HepG2 (cell line): ENCODE measurements around the gene HAGHL. TPM values are rescaled to one million over a fixed set of nuclear protein-coding genes. Genes with fewer than 3 reads are reported as not detected.
A peak's percentile ranks its signal among the peaks of the same experiment; 100 is the strongest.

ENCODE experiments used
- AGO2 ChIP-seq: fragments of 200-400 bp; formaldehyde crosslinking; optimal IDR thresholded peaks from 2 replicates; pipeline ENCODE3; 2017; ENCODE audit warnings: mild to moderate bottlenecking, low read depth, low read length, moderate library complexity
- BHLHE40 ChIP-seq: IDR thresholded peaks from 2 replicates; pipeline ENCODE4 v1.6.1; 2011; ENCODE audit warnings: low read length, improper control_type of control experiment
- BRD4 ChIP-seq: sonication (generic); formaldehyde crosslinking; IDR thresholded peaks from 2 replicates; pipeline ENCODE4 v1.4.0; 2020; ENCODE audit warnings: missing genetic modification reagents
- HCFC1 ChIP-seq: fragments of 150-350 bp; IDR thresholded peaks from 2 replicates; pipeline ENCODE4 v1.6.1; 2014; ENCODE audit warnings: low read depth, low read length
- HMGXB4 ChIP-seq, 2 experiments: sonication (generic) in 1 of 2; formaldehyde crosslinking in 1 of 2; IDR thresholded peaks; 2 replicates each; pipeline versions ENCODE4 v1.4.0 to v1.6.1; 2018 to 2020; ENCODE audit warnings: missing genetic modification reagents in 2 of 2, borderline replicate concordance in 1 of 2, low read depth in 1 of 2, mild to moderate bottlenecking in 1 of 2, missing biosample characterization in 1 of 2
- HOXA5 ChIP-seq: sonication (generic); formaldehyde crosslinking; IDR thresholded peaks from 2 replicates; pipeline ENCODE4 v1.4.0; 2020; ENCODE audit warnings: missing genetic modification reagents
- KLF13 ChIP-seq: sonication (generic); formaldehyde crosslinking; IDR thresholded peaks from 2 replicates; pipeline ENCODE4 v1.4.0; 2020; ENCODE audit warnings: mild to moderate bottlenecking, missing genetic modification reagents
- MAX ChIP-seq: IDR thresholded peaks from 2 replicates; pipeline ENCODE4 v1.6.1; 2012; ENCODE audit warnings: inconsistent platforms
- MAZ ChIP-seq, 2 experiments: sonication (generic) in 1 of 2; formaldehyde crosslinking in 1 of 2; IDR thresholded peaks; 2 replicates each; pipeline versions ENCODE4 v1.5.0 to v1.6.1; 2012 to 2020; ENCODE audit warnings: low read depth in 2 of 2, mild to moderate bottlenecking in 2 of 2, borderline replicate concordance in 1 of 2, improper control_type of control experiment in 1 of 2, low read length in 1 of 2, missing genetic modification reagents in 1 of 2, moderate library complexity in 1 of 2
- NONO ChIP-seq, 2 experiments: fragments of 450-650 bp in 1 of 2; sonication (generic) in 1 of 2; formaldehyde crosslinking in 1 of 2; IDR thresholded peaks in 1 of 2; conservative IDR thresholded peaks in 1 of 2; 2 replicates each; pipeline versions ENCODE4 v1.6.1 to v1.8.0; 2017 to 2022; ENCODE audit warnings: mild to moderate bottlenecking in 1 of 2, missing genetic modification reagents in 1 of 2, moderate library complexity in 1 of 2
- PHF8 ChIP-seq: sonication (generic); formaldehyde crosslinking; IDR thresholded peaks from 2 replicates; pipeline ENCODE4 v1.5.0; 2020; ENCODE audit warnings: missing genetic modification reagents
- POGZ ChIP-seq: sonication (generic); formaldehyde crosslinking; IDR thresholded peaks from 2 replicates; pipeline ENCODE4 v1.4.0; 2020; ENCODE audit warnings: mild to moderate bottlenecking, missing genetic modification reagents
- RFXAP ChIP-seq: sonication (generic); formaldehyde crosslinking; IDR thresholded peaks from 2 replicates; pipeline ENCODE4 v1.4.0; 2020; ENCODE audit warnings: missing genetic modification reagents, borderline replicate concordance
- SALL2 ChIP-seq: sonication (generic); formaldehyde crosslinking; IDR thresholded peaks from 2 replicates; pipeline ENCODE4 v1.8.1; 2023; ENCODE audit warnings: mild to moderate bottlenecking, missing genetic modification reagents, inconsistent platforms
- SAP130 ChIP-seq: IDR thresholded peaks from 2 replicates; pipeline ENCODE4 v1.6.1; 2016; ENCODE audit warnings: low read depth
- SOX5 ChIP-seq: IDR thresholded peaks from 2 replicates; pipeline ENCODE4 v1.6.1; 2016; ENCODE audit warnings: borderline replicate concordance
- ZBTB38 ChIP-seq: sonication (generic); formaldehyde crosslinking; IDR thresholded peaks from 2 replicates; pipeline ENCODE4 v1.5.1; 2020; ENCODE audit warnings: mild to moderate bottlenecking, missing genetic modification reagents
- ZFY ChIP-seq: sonication (generic); formaldehyde crosslinking; IDR thresholded peaks from 2 replicates; pipeline ENCODE4 v1.4.0; 2020; ENCODE audit warnings: missing genetic modification reagents
- ZMYM4 ChIP-seq: sonication (generic); formaldehyde crosslinking; IDR thresholded peaks from 2 replicates; pipeline ENCODE4 v1.8.1; 2023; ENCODE audit warnings: mild to moderate bottlenecking, missing genetic modification reagents
- ZNF30 ChIP-seq: sonication (generic); formaldehyde crosslinking; IDR thresholded peaks from 2 replicates; pipeline ENCODE4 v1.5.0; 2020; ENCODE audit warnings: mild to moderate bottlenecking, missing genetic modification reagents
- ZNF746 ChIP-seq: sonication (generic); formaldehyde crosslinking; IDR thresholded peaks from 2 replicates; pipeline ENCODE4 v1.8.0; 2022; ENCODE audit warnings: mild to moderate bottlenecking, missing genetic modification reagents
- polyA plus RNA-seq, 8 experiments: library from polyadenylated mRNA; depleted of rRNA in 3 of 8; stranded (reverse) in 7 of 8; unstranded in 1 of 8; fragments of >200 nt; fragmentation: Illumina TruSeq in 4 of 8; extraction: Trizol in 4 of 8; gene quantifications; 2 replicates each; pipeline versions ENCODE4 v1.2.1 to v1.2.3, GENCODE V29; 2011 to 2016; ENCODE audit warnings: low read depth in 4 of 8, missing spikeins in 1 of 8, mixed read lengths in 1 of 8; ENCODE audit not compliant: insufficient read depth in 1 of 8
- total RNA-seq, 5 experiments: library from RNA; depleted of rRNA; stranded (reverse); fragments of >200 nt; fragmentation: Illumina TruSeq; extraction: Trizol; gene quantifications; 2 replicates each; pipeline ENCODE4 v1.2.3, GENCODE V29; 2016; ENCODE audit warnings: low read depth in 1 of 5
- TF ChIP-seq, protein P1 (sequence below): sonication (generic); formaldehyde crosslinking; IDR thresholded peaks from 2 replicates; pipeline ENCODE4 v1.4.0; 2020; ENCODE audit warnings: missing genetic modification reagents, low read depth, mild to moderate bottlenecking, borderline replicate concordance

Gene HAGHL
- total and polyA plus RNA-seq, 2 of the 13 experiments (the other 11 are each of a cell fraction or from before 2014, with no cell fraction given) = 3.4 to 8.4 TPM

DNA sequence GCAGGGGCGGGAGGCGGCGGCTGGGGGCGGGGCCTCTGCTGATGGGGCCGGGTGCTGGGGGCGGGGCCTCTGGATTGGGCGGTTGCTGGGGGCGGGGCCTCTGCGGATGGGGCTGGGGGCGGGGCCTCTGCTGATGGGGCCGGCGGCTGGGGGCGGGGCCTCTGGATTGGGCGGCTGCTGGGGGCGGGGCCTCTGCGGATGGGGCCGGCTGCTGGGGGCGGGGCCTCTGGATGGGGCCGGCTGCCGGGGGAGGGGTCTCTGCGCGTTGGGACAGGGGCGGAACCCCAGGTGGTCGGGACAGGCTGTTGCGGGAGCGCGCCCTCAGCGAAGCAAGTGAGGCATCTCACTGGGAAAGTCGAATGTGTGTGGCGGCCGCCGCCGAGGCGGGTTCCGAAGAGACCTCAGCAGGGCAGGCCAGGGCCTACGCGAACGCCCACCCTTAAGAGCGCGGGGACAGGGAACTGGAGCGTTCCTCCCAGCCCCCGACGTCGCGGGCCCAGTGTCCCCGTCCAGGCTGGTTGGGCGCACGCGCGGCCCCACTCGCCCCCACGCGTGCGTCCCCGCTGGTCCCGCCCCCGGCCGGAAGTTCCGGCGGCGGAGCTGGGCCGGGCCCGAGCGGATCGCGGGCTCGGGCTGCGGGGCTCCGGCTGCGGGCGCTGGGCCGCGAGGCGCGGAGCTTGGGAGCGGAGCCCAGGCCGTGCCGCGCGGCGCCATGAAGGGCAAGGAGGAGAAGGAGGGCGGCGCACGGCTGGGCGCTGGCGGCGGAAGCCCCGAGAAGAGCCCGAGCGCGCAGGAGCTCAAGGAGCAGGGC is 46.9 kb upstream of the HAGHL start, which contains the start of gene STUB1 (continued):
- 0 out of 4 replicates have a peak, but pooled peaks of 1 of the 2 experiments have one; percentile 12 for TF ChIP-seq HMGXB4 (CRISPR knock-in tag; IDR thresholded peaks at IDR 0.05; ENCODE audit: borderline replicate concordance in 1 of 2, low read depth in 1 of 2)
- peak; percentile 38; the same call in 1 of the 2 replicates for TF ChIP-seq ZNF746
- no peak for TF ChIP-seq NONO (IDR thresholded peaks at IDR 0.05)
- 0 out of 2 replicates have a peak, but pooled peaks have one; percentile 26 for TF ChIP-seq NONO (CRISPR knock-in tag; conservative IDR thresholded peaks at IDR 0.05)
- TF ChIP-seq KLF13 (CRISPR knock-in tag) = no peak
- no peak for TF ChIP-seq HCFC1
- TF ChIP-seq AGO2 = peak; percentile 50
- peak; percentile 80 for TF ChIP-seq MAX
- peak; percentile 64 for TF ChIP-seq PHF8
- TF ChIP-seq BHLHE40 = peak; percentile 34; the same call in 1 of the 2 replicates
- TF ChIP-seq ZFY (CRISPR knock-in tag) = peak; percentile 75
- TF ChIP-seq BRD4 (CRISPR knock-in tag) = 0 out of 2 replicates have a peak, but pooled peaks have one; percentile 54
- TF ChIP-seq POGZ = no peak
- TF ChIP-seq SALL2 (CRISPR knock-in tag) = peak; percentile 0; the same call in 1 of the 2 replicates
- peak; percentile 3; the same call in 1 of the 2 replicates for TF ChIP-seq ZMYM4 (CRISPR knock-in tag)
- no peak for TF ChIP-seq ZNF30
- TF ChIP-seq SAP130 = peak; percentile 55; the same call in 1 of the 2 replicates
- peak; percentile 41; the same call in 1 of the 2 replicates for TF ChIP-seq MAZ (IDR thresholded peaks at IDR 0.05; ENCODE audit: borderline replicate concordance, low read depth, low read length)
- no peak; the same call in none of the 2 replicates for TF ChIP-seq MAZ (CRISPR knock-in tag; IDR thresholded peaks at IDR 0.05; ENCODE audit: low read depth)
- TF ChIP-seq, protein P1, sequence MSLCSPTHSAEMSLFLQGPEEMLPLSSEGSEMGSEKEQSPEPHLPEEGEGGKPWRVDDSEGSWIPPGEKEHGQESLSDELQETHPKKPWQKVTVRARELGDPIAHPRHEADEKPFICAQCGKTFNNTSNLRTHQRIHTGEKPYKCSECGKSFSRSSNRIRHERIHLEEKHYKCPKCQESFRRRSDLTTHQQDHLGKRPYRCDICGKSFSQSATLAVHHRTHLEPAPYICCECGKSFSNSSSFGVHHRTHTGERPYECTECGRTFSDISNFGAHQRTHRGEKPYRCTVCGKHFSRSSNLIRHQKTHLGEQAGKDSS (CRISPR knock-in tag) = no peak
- TF ChIP-seq ZBTB38 = peak; percentile 46
- TF ChIP-seq HOXA5 (CRISPR knock-in tag) = peak; percentile 47; the same call in 1 of the 2 replicates
- TF ChIP-seq RFXAP (CRISPR knock-in tag) = peak; percentile 51; the same call in 1 of the 2 replicates
- TF ChIP-seq SOX5 (CRISPR knock-in tag) = 0 out of 2 replicates have a peak, but pooled peaks have one; percentile 10
